GM19043 (cell line): ENCODE measurements around the gene RILPL1.
"Not testable (repeated sequence)": the region's sequence is repeated elsewhere in the genome, so short reads cannot be mapped to it uniquely, and the experiment has no call there.

ENCODE experiments used
- ATAC-seq: cut with Tn5 transposase; IDR thresholded peaks from one replicate; pipeline ENCODE4 v1.9.1; 2021; ENCODE audit warnings: low read depth; ENCODE audit not compliant: unreplicated experiment

RILPL1 gene

GRCh38 chr12:123531091-123531490 is 2.4 kb downstream of the RILPL1 start:
- ATAC-seq = no peak

GRCh38 chr12:123530668-123531067 is 2.9 kb downstream of the RILPL1 start:
- no peak for ATAC-seq

- ATAC-seq = no peak
These were observed 3.8 kb downstream of the RILPL1 start for GRCh38 chr12:123529686-123530085.

- no peak for ATAC-seq
These were observed 4.7 kb downstream of the RILPL1 start for GRCh38 chr12:123528858-123529257.

- no peak for ATAC-seq
These were observed 6.9 kb downstream of the RILPL1 start for GRCh38 chr12:123526542-123527080.

- no peak for ATAC-seq
These were observed 9.1 kb downstream of the RILPL1 start for GRCh38 chr12:123524378-123524777.

- no peak for ATAC-seq
These were observed 10.0 kb downstream of the RILPL1 start for GRCh38 chr12:123523518-123523917.

- no peak for ATAC-seq
These were observed 11.4 kb downstream of the RILPL1 start for GRCh38 chr12:123522164-123522563.

- no peak for ATAC-seq
These were observed 12.7 kb downstream of the RILPL1 start for GRCh38 chr12:123520567-123521474.

GRCh38 chr12:123519141-123520001 is 14.1 kb downstream of the RILPL1 start:
- ATAC-seq = no peak

GRCh38 chr12:123516216-123516780 is 17.2 kb downstream of the RILPL1 start:
- ATAC-seq = no peak

GRCh38 chr12:123514582-123515221 is 18.8 kb downstream of the RILPL1 start:
- ATAC-seq = not testable (repeated sequence)

- ATAC-seq = no peak
These were observed 19.7 kb downstream of the RILPL1 start for GRCh38 chr12:123513805-123514204.

GRCh38 chr12:123512838-123513665 is 20.5 kb downstream of the RILPL1 start:
- ATAC-seq = no peak

GRCh38 chr12:123506843-123507236 is 26.7 kb downstream of the RILPL1 start:
- ATAC-seq = no peak

GRCh38 chr12:123506059-123506842 is 27.3 kb downstream of the RILPL1 start:
- ATAC-seq = no peak

- ATAC-seq = no peak
These were observed 31.3 kb downstream of the RILPL1 start for GRCh38 chr12:123502163-123502704.

GRCh38 chr12:123499332-123499731 is 34.2 kb downstream of the RILPL1 start:
- no peak for ATAC-seq
